NT2/D1 (cell line): ENCODE measurements around the gene SAC3D1.

ENCODE experiments used
- DNase-seq: peaks from one replicate; pipeline ENCODE4 v3.0.0-alpha.2; 2011; ENCODE audit warnings: low read depth, low spot score
- H3K27me3 ChIP-seq: 2 replicates; pipeline ENCODE4 v1.6.0; 2011; ENCODE audit warnings: mild to moderate bottlenecking; ENCODE audit not compliant: insufficient read length, insufficient read depth
- H3K36me3 ChIP-seq: 2 replicates; pipeline ENCODE4 v1.6.1; 2011; ENCODE audit warnings: mild to moderate bottlenecking, low read length, mixed read lengths; ENCODE audit not compliant: insufficient read depth, insufficient read length
- H3K4me1 ChIP-seq: 2 replicates; pipeline ENCODE4 v1.5.1; 2011; ENCODE audit not compliant: insufficient read depth, insufficient read length
- H3K4me3 ChIP-seq: 2 replicates; pipeline ENCODE4 v1.5.1; 2011; ENCODE audit warnings: low read depth; ENCODE audit not compliant: insufficient read length
- H3K9ac ChIP-seq: 2 replicates; pipeline ENCODE4 v1.6.0; 2011; ENCODE audit warnings: low read depth; ENCODE audit not compliant: insufficient read length
- H3K9me3 ChIP-seq: 2 replicates; pipeline ENCODE4 v1.5.1; 2011; ENCODE audit warnings: mild to moderate bottlenecking, low read length; ENCODE audit not compliant: insufficient read depth
- SUZ12 ChIP-seq: IDR thresholded peaks from 2 replicates; pipeline ENCODE4 v1.6.1; 2011; ENCODE audit not compliant: insufficient read length, insufficient read depth; ENCODE audit errors: extremely low read depth
- YY1 ChIP-seq: IDR thresholded peaks from 2 replicates; pipeline ENCODE4 v1.6.1; 2011; ENCODE audit not compliant: insufficient read length, insufficient read depth
- ZNF274 ChIP-seq: IDR thresholded peaks from 2 replicates; pipeline ENCODE4 v1.6.1; 2011; ENCODE audit warnings: mild to moderate bottlenecking, low read depth, low read length

Gene SAC3D1

DNA sequence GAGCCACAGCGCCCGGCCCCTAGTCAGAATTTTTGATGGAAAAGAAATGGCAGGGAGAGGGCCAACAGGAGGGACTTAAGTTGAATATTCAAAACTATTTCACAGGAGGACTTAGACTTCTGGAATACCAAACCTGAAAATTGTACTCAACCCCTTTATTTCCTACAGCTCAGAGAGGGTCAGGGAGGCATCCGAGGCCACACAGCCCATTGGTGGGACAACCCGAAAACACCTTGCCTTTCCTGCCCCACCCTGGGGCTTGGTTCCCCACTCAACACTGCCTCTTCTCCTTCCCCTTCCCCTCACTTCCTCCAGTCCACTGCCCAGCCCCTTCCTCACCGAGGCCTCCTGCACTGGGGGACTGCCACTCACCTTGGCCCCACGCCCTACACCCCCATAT lies 16.0 kb downstream of the SAC3D1 start:
- peaks cover 4% of the 10 kb centered on the region for H3K4me1 ChIP-seq
- H3K36me3 ChIP-seq = no peaks in the 10 kb centered on the region
- DNase-seq = no peak
- no peak overlapping the region for H3K9ac ChIP-seq
- no peaks in the 10 kb centered on the region for H3K9me3 ChIP-seq
- TF ChIP-seq YY1 = no peak
- no peak overlapping the region for H3K4me3 ChIP-seq
- H3K27me3 ChIP-seq = no peaks in the 10 kb centered on the region

DNA sequence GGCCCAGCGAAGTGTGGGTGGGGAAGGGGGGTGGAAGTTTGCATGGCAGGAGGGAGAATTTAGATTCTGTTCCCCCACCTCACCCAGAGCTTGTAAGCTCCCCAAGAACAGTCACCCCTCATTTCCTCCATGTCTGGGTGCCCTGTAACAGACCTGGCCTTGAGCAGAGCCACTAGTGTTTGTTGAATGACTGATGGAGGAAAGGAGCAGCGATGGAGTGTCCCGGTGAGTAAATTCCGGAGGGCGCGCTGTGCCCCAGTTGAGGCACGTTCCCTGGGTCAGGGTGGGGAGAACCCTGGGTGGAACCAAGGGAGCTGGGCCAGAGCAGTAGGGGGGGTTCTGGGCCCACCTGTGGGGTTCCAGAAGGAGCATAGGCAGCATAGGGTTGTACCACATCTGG lies 16.5 kb downstream of the SAC3D1 start:
- Histone ChIP-seq H3K4me3 (no peak overlapping the region), H3K9me3 (no peaks in the 10 kb centered on the region), H3K4me1 (peaks cover 4% of the 10 kb centered on the region), H3K36me3 (no peaks in the 10 kb centered on the region), H3K27me3 (no peaks in the 10 kb centered on the region), H3K9ac (no peak overlapping the region)
- no peak for DNase-seq
- TF ChIP-seq ZNF274 (no peak), YY1 (no peak), SUZ12 (no peak)

DNA sequence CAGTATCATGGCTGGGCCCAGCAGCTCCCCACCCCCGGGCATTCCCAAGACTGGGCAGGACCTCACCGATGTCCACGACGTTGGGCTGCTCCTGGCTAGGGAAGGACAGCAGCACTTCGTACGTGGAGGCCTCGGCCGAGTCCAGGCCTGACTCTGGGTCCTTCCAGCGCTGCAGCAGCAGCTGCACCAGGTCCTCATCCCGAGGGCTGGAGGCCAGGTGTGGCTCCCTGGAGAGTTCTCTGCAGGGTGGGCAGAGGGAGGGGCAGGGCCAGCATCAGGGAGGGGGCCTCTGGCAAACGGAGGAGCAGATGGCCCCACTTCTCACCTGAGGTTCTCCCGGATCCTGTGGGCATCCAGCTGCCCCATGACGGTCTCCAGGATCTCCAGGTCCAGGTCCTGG lies 17.0 kb downstream of the SAC3D1 start:
- Histone ChIP-seq H3K36me3 (no peaks in the 10 kb centered on the region), H3K4me1 (peaks cover 2% of the 10 kb centered on the region), H3K27me3 (no peaks in the 10 kb centered on the region), H3K9me3 (no peaks in the 10 kb centered on the region), H3K4me3 (no peak overlapping the region), H3K9ac (no peak overlapping the region)
- TF ChIP-seq SUZ12 = no peak
- no peak for TF ChIP-seq ZNF274
- TF ChIP-seq YY1 = no peak
- DNase-seq = no peak

DNA sequence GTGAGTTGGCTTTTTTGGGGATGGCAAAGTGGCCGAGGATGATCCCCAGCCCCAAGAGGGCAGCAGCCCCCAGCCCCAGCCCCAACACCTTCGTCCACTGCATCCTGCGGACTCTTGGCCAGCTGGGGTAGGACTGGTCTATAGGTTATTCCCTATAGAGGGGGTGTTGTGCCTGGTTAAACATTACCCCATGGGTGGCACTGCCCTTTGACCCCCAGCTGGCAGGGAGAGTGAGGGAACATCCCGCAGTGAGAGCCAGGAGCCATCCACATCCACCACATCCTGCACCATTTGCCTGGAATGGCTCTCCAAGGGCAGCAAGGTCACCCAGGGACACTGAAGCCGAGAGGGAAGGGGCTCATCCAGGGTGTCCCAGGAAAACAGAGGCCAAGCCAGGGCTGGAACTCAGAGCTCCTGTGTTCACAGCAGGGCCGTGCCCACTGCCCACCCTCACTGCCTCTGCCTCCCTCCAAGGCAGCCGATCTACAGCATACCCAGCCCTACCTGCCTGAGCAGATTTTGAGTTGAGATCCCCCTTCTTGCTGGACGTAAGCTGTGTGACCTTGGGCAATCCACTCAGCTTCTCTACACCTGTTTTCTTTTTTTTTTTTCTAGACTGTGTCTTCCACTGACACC lies 17.5 kb downstream of the SAC3D1 start, which contains the start of gene NAALADL1:
NAALADL1 (minus strand) TSS at position 135 of the 636 bp plus-strand sequence; CDS start at position 103, 32 bp downstream.
- Histone ChIP-seq H3K9ac (no peak within 1 kb of the TSS), H3K27me3 (no peaks in the 10 kb centered on the region), H3K9me3 (no peaks in the 10 kb centered on the region), H3K4me1 (peaks cover 2% of the 10 kb centered on the region), H3K4me3 (no peak within 1 kb of the TSS), H3K36me3 (no peaks in the 10 kb centered on the region)
- no peak for TF ChIP-seq ZNF274
- no peak for TF ChIP-seq SUZ12
- no peak for TF ChIP-seq YY1
- DNase-seq = no peak

DNA sequence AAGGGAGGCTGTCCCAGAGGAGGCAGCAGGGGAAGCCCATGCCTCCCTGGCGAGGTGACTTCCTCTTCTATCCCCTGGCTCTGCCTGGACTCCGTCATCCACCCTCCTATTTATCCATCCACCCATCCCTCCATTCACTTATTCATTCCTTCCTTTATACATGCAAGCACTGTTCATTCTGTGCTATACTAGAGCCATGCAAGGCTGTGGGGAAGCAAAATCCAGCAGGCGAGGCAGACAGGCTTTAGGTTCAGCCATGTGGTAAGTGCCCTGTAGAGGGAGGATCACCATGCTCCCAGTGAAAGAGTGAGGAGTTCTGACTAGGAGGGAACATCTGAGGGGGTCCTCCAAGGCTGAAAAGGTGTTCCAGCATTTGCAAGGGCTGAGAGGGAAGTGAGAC lies 18.5 kb downstream of the SAC3D1 start:
- Histone ChIP-seq H3K4me1 (peaks cover 3% of the 10 kb centered on the region), H3K9me3 (no peaks in the 10 kb centered on the region), H3K27me3 (no peaks in the 10 kb centered on the region), H3K4me3 (no peak overlapping the region), H3K36me3 (no peaks in the 10 kb centered on the region), H3K9ac (no peak overlapping the region)
- TF ChIP-seq ZNF274 = no peak
- DNase-seq = no peak

DNA sequence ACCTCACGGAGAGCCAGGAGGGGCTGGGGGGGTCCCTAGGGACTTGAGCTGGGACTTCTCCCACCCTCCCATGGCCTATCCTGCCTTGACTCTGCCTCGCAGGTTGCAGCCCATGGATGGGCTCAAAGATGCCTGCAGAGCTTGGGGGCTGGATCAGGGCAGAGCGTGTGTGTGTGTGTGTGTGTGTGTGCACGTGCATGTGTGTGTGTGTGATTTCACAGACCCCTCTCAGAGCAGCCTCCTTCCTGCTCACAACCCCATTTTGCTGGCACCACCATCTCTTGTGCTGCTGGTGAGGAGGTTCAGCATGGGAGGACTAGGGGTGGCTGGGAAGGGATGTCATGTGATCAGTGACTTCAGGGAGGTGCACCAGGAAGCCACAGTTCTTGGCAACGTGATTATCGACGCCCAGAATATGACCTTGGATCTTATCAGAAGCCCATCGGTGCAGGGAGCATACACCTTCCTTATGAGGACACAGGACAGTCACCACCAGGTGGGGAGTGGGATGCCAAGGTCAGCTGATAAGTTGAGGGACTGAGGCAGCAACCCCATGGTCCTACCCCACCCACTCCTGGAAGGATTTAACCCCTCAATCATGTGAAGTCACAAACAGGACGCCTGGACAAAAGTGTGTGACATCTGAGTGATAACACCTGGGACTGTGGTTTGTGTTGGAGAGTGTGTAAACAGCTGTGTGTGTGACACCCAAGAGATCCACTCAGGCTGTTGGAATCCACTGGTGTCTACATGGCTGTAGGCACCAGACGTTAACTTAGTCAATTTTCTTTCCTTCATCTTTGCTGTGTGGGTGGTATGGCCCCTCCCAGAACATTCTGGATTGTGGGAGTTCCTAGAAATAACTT lies 19.2 kb downstream of the SAC3D1 start:
- DNase-seq = no peak
- H3K4me1 ChIP-seq = peaks cover 3% of the 10 kb centered on the region
- no peak overlapping the region for H3K4me3 ChIP-seq
- H3K27me3 ChIP-seq = no peaks in the 10 kb centered on the region
- TF ChIP-seq YY1 (no peak), SUZ12 (no peak), ZNF274 (no peak)
- H3K9me3 ChIP-seq = no peaks in the 10 kb centered on the region
- H3K9ac ChIP-seq = no peak overlapping the region
- H3K36me3 ChIP-seq = no peaks in the 10 kb centered on the region

DNA sequence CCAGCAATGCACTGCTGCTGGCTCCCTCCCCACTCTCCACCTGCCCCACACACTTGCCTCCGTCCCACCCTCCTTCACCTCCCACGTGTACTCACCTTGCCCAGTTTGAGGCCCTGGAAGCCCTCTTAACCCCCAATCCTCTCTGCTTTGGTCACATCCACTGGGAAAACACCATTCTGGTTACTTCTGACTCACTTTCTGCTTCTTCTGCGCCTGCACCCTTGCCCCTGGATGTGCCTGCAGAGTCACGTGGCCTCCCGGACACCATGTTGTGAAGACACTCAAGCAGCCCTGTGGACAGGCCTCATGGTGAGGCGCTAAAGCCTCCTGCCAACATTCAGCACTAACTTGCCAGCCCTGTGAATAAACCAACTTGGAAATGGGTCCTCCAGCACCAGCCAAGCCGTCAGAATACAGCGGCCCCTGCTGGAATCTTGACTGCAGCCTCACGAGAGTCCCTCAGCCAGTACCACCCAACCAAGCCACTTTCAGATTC lies 20.0 kb downstream of the SAC3D1 start:
- Histone ChIP-seq H3K9me3 (no peaks in the 10 kb centered on the region), H3K27me3 (no peaks in the 10 kb centered on the region), H3K4me1 (peaks cover 4% of the 10 kb centered on the region), H3K36me3 (no peaks in the 10 kb centered on the region), H3K4me3 (no peak overlapping the region), H3K9ac (no peak overlapping the region)
- no peak for DNase-seq
- no peak for TF ChIP-seq ZNF274
- TF ChIP-seq SUZ12 = no peak
- TF ChIP-seq YY1 = no peak

DNA sequence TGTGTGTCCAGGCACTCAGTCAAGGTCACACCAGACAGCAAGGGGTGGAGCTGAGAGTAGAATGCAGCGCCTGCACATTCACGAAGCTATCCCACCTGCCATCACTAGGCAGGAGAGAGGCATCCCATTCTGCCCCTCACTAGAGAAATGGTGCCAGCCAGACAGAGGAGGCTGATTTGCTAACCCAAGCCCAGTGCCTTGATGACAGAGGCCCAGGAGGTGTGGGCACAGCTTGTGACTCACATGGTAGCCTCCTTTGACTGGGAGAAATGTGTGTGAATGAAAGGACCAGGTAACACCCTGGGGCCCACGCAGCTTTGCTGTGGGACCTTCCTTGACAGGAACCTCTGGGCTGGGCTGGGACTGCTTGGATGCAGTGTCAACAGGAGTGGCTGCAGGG lies 22.5 kb downstream of the SAC3D1 start:
- Histone ChIP-seq H3K27me3 (no peaks in the 10 kb centered on the region), H3K9ac (no peak overlapping the region), H3K4me3 (no peak overlapping the region), H3K9me3 (no peaks in the 10 kb centered on the region), H3K4me1 (peaks cover 17% of the 10 kb centered on the region), H3K36me3 (no peaks in the 10 kb centered on the region)
- no peak for DNase-seq
- no peak for TF ChIP-seq YY1
- no peak for TF ChIP-seq SUZ12
